Lower lobe of right lung (tissue), 2 donors: ENCODE data around the gene NOL4L. TPM values are rescaled to one million over a fixed set of nuclear protein-coding genes. Genes with fewer than 3 reads are reported as not detected.
"Not testable (repeated sequence)": the region's sequence is repeated elsewhere in the genome, so short reads cannot be mapped to it uniquely, and the experiment has no call there.

Experiments used
- ATAC-seq, 2 donors: fragments of 200-7000 bp; cut with Tn5 transposase; one replicate each; pipeline ENCODE4 v1.9.1; 2020 to 2022; ENCODE audit warnings: mild to moderate bottlenecking in 2 of 2, moderate library complexity in 2 of 2
- DNase-seq: peaks from one replicate; pipeline ENCODE4 v3.0.0-alpha.2; 2020
- H3K27ac ChIP-seq: fragments of 200-600 bp; one replicate; pipeline ENCODE4 v1.8.0; 2022
- H3K27me3 ChIP-seq: fragments of 200-600 bp; one replicate; pipeline ENCODE4 v1.8.0; 2022; ENCODE audit warnings: low read depth
- H3K36me3 ChIP-seq: fragments of 200-600 bp; one replicate; pipeline ENCODE4 v1.8.0; 2022; ENCODE audit warnings: mild to moderate bottlenecking
- H3K4me1 ChIP-seq: fragments of 200-600 bp; one replicate; pipeline ENCODE4 v1.8.0; 2022
- H3K4me3 ChIP-seq: fragments of 200-600 bp; one replicate; pipeline ENCODE4 v1.8.0; 2022; ENCODE audit warnings: mild to moderate bottlenecking
- H3K9me3 ChIP-seq: fragments of 200-600 bp; one replicate; pipeline ENCODE4 v1.8.0; 2022
- intact Hi-C: fragments of 100-400 bp; cut with DNase I; formaldehyde crosslinking; loops from one replicate; pipeline ENCODE4 v1.11.0; 2022
- total RNA-seq: library from RNA; stranded (reverse); fragmentation: NEBNext Ultra II Directional; extraction: Animal tissue kit (Norgen Biotek cat#: 25700); gene quantifications from one replicate; pipeline ENCODE4 v1.2.1, GENCODE V29; 2021
- TF ChIP-seq, protein P1 (sequence below): fragments of 200-600 bp; IDR thresholded peaks from one replicate; pipeline ENCODE4 v1.8.0; 2022; ENCODE audit warnings: antibody characterized with exemption, mild to moderate bottlenecking
- donor health status: DM: no; HTN: yes; CAD: no; lungs with severe emphysema.

The NOL4L gene
- total RNA-seq, 1 donor from 2014 or later = 14.3 TPM

DNA sequence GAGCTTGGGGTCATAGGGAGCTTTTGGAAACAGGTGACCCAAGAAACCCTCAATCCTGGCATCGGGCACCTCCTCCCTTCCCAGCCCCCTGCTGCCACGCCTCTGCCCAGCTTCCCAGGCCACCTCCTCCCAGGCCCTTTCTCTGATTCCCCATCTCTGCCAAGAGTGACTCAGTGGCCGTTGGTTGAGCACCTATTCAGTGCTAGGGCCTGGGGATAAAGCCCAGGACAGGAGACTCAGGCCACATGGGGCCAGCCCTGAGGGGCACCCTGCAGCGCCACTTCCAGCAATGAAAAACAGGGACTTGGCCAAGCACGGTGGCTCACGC lies 116.9 kb downstream of the NOL4L start:
- intact Hi-C loops = no loop called here
- no peaks in the 10 kb centered on the region for H3K27me3 ChIP-seq
- ATAC-seq (no peak), DNase-seq (no peak)
- H3K4me1 ChIP-seq = peaks cover 91% of the 10 kb centered on the region
- H3K4me3 ChIP-seq = no peak overlapping the region
- TF ChIP-seq, protein P1, sequence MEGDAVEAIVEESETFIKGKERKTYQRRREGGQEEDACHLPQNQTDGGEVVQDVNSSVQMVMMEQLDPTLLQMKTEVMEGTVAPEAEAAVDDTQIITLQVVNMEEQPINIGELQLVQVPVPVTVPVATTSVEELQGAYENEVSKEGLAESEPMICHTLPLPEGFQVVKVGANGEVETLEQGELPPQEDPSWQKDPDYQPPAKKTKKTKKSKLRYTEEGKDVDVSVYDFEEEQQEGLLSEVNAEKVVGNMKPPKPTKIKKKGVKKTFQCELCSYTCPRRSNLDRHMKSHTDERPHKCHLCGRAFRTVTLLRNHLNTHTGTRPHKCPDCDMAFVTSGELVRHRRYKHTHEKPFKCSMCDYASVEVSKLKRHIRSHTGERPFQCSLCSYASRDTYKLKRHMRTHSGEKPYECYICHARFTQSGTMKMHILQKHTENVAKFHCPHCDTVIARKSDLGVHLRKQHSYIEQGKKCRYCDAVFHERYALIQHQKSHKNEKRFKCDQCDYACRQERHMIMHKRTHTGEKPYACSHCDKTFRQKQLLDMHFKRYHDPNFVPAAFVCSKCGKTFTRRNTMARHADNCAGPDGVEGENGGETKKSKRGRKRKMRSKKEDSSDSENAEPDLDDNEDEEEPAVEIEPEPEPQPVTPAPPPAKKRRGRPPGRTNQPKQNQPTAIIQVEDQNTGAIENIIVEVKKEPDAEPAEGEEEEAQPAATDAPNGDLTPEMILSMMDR = no peak
- peaks cover 10% of the 10 kb centered on the region for H3K36me3 ChIP-seq
- no peaks in the 10 kb centered on the region for H3K9me3 ChIP-seq
- peak overlapping the region; percentile 75 for H3K27ac ChIP-seq

DNA sequence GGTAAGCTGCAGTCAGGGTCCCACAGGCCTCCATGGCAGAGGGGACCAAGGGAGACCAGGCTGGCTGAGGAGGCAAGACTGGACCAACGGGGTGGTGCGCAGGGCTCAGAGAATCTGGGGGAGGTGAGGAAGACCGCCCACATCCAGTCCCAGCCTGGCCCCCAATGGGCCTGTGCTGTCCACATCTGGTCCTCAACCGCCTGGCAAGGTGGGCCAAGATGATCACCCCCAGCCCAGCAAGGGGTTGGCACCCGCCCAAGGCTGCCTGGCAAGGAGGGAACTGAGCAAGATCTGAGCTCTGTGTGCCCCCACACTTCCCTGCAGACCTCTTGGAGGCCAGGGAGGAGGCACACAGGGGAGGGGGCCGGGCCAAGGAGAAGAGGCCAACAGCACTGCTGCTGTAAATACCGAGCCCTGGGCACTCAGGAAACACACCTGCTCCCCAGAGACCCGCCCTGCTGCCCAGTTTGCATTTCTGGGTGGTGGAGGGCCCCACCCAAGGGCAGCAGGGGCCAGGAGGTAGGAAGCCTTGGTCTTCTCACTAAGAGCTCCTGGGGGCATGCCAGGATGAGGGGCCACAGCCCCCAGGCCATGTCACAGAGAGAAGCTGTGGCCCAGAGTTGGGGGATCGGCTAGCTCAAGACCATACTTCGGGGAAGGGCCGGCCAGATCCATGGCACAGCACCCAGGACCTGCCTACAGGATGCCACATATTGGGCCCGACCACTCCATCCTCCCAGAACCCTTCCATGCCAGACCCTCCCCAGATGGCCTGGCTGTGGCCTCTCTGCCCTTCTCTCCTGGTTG lies 117.4 kb downstream of the NOL4L start:
- DNase-seq (no peak), ATAC-seq (no peak)
- no peaks in the 10 kb centered on the region for H3K9me3 ChIP-seq
- TF ChIP-seq, protein P1 = no peak
- intact Hi-C loops = no loop called here
- H3K27me3 ChIP-seq = no peaks in the 10 kb centered on the region
- peak overlapping the region; percentile 75 for H3K27ac ChIP-seq
- H3K4me3 ChIP-seq = no peak overlapping the region
- peaks cover 10% of the 10 kb centered on the region for H3K36me3 ChIP-seq
- peaks cover 86% of the 10 kb centered on the region for H3K4me1 ChIP-seq

DNA sequence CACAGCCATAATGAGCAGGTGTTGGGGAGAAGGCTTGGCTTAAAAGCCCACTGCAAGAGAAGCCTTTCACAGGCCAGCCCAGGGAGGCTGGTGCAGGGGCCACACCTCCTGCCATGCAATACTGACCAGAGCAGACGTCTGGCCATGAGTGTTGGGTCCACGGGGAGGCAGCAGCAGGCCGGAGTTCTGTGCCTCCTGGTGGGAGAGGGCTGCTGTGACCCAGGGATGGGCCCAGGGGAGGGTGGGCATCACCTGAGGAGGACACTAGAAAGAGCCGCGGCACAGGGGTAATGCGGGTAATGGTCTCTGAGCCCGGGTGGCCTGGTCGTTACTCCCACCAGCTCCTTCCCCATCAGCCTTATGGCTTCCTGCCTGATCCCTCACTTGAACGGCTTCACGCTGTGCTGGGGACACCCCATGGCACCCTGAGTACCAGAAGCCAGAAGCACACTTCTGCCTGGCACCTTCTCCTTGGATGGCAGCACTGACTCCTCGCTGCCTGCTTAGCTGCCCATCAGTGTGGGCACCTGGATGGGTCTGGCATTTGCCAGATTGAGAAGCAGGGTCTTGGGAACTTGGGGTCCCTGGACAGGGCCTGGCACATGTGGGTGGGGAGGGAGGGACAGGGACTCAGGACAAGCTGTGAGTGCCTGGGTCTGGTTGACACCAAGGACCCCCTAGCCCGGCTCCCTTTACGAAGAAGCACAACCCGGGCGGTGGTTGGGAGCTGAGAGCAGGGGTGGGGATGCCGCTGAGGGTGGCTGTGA lies 118.2 kb downstream of the NOL4L start:
- H3K9me3 ChIP-seq = no peaks in the 10 kb centered on the region
- DNase-seq (no peak), ATAC-seq (no peak)
- no peak overlapping the region for H3K4me3 ChIP-seq
- H3K27me3 ChIP-seq = no peaks in the 10 kb centered on the region
- TF ChIP-seq, protein P1 = no peak
- H3K27ac ChIP-seq = peak overlapping the region; percentile 75
- intact Hi-C loops = no loop called here
- peaks cover 6% of the 10 kb centered on the region for H3K36me3 ChIP-seq
- H3K4me1 ChIP-seq = peaks cover 78% of the 10 kb centered on the region

DNA sequence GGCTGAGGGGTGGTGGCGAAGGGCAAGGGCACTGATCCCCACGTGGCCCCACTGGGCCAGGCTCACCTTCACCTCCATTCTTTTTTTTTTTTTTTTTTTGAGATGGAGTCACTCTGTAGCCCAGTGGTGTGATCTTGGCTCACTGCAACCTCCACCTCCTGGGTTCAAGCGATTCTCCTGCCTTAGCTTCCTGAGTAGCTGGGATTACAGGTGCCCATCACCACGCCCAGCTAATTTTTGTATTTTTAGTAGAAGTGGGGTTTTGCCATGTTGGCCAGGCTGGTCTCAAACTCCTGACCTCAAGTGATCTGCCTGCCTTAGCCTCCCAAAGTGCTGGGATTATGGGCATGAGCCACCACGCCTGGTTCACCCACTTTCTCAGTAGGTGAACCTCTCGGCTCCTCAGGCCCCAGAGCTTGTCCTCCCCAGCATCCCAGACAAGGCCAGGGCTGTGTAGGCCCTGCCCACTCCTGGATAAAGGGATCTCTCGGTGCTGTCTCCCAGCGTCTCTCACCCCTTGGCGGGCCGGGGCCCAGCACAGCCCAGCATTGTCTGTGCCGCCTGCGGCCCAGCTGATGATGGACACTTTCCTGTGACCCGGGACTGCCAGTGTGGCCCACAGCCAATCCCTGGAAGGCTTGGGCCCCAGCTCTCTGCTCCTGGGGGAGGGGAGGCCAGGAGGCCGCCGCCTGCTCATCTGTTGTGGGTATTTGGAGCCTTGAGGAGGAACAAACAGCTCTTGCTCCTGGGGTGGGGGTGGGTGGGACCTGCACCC lies 119.0 kb downstream of the NOL4L start:
- H3K36me3 ChIP-seq, intact Hi-C loops, H3K9me3 ChIP-seq, ATAC-seq, H3K4me3 ChIP-seq, H3K27me3 ChIP-seq, DNase-seq: not testable (repeated sequence)
- peaks cover 71% of the 10 kb centered on the region for H3K4me1 ChIP-seq
- peak overlapping the region; percentile 75 for H3K27ac ChIP-seq

DNA sequence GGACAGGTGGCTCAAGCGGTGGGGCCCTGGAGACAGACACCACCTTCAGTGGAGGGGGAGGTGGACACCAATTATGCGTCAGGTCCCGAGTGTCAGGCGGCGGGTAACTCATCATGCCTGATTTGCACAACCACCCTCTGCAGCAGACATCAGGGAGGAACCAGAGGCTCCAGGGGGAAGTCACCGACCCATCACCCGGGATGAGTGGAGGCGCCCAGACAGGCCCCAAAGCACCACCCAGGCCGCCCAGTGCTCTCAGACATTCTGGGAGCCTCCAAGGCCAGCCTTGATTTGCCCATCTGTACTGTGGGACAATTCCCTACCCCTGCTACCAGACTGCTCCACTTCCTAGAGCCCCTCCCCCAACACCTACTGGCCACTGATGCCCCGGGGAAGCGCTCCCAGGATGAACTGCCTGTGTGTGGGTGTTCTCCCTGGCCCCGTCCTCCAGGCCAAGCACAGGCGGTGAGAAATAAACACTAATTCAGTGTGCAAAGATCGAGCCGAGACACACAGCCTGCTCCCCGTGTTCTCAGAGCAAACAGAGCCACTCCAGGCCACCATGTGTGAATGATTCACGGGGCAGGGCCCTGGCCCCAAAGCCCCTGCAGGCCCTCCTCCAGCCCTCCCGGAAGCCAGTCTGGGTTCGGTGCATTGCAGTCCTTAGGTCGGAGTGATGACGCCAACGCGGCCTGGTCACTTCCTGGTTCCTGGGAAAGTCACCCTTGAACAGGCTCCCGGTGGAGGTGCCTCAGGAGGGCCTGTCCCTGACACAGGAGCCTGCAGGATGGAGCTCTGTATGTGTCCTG lies 119.8 kb downstream of the NOL4L start:
- Histone ChIP-seq H3K27me3 (no peaks in the 10 kb centered on the region), H3K4me3 (no peak overlapping the region), H3K36me3 (peaks cover 5% of the 10 kb centered on the region), H3K4me1 (peaks cover 64% of the 10 kb centered on the region), H3K9me3 (no peaks in the 10 kb centered on the region), H3K27ac (peak overlapping the region; percentile 75)
- intact Hi-C loops = no loop called here
- ATAC-seq = peak; percentile 74 to 79
- TF ChIP-seq, protein P1 = no peak
- peak; percentile 89 for DNase-seq
